PFSK-1 (cell line): ENCODE measurements around the gene DACH1.

Experiments used
- FOXP2 ChIP-seq: optimal IDR thresholded peaks from 2 replicates; pipeline ENCODE3; 2011; ENCODE audit warnings: borderline replicate concordance, control low read depth, inconsistent platforms; ENCODE audit not compliant: insufficient read depth; ENCODE audit errors: extremely low read length, extremely low read depth
- POLR2AphosphoS5 ChIP-seq: IDR thresholded peaks from 2 replicates; pipeline ENCODE4 v1.6.1; 2012; ENCODE audit warnings: low read depth, mild to moderate bottlenecking, control low read depth, low read length, moderate library complexity
- REST ChIP-seq, 2 experiments: IDR thresholded peaks; 2 replicates each; pipeline versions ENCODE4 v1.6.1 to v1.8.0; 2011 to 2012; ENCODE audit warnings: low read depth in 2 of 2, low read length in 2 of 2, control low read depth in 1 of 2, inconsistent platforms in 1 of 2, mild to moderate bottlenecking in 1 of 2, moderate library complexity in 1 of 2; ENCODE audit not compliant: insufficient read depth in 1 of 2
- SIN3A ChIP-seq: IDR thresholded peaks from 2 replicates; pipeline ENCODE4 v1.6.1; 2012; ENCODE audit warnings: mild to moderate bottlenecking, low read length, moderate library complexity, borderline replicate concordance; ENCODE audit not compliant: insufficient read depth
- TAF1 ChIP-seq: IDR thresholded peaks from 2 replicates; pipeline ENCODE4 v1.6.1; 2012; ENCODE audit warnings: low read length, control low read depth, borderline replicate concordance; ENCODE audit not compliant: insufficient read depth

DACH1 gene

GRCh38 chr13:71875823-71876222 lies 8.8 kb upstream of the DACH1 start:
- TF ChIP-seq REST (IDR thresholded peaks at IDR 0.05; ENCODE audit: insufficient read depth in 1 of 2, low read depth in 2 of 2, low read length in 2 of 2) (no peak), SIN3A (no peak), FOXP2 (no peak), TAF1 (no peak), POLR2AphosphoS5 (no peak)

- no peak for TF ChIP-seq POLR2AphosphoS5
- TF ChIP-seq TAF1 = no peak
- TF ChIP-seq FOXP2 = no peak
- TF ChIP-seq REST (IDR thresholded peaks at IDR 0.05; ENCODE audit: insufficient read depth in 1 of 2, low read depth in 2 of 2, low read length in 2 of 2) = no peak
- TF ChIP-seq SIN3A = no peak
These were observed 7.5 kb upstream of the DACH1 start for GRCh38 chr13:71874458-71874857.

- TF ChIP-seq FOXP2 (no peak), SIN3A (no peak), REST (IDR thresholded peaks at IDR 0.05; ENCODE audit: insufficient read depth in 1 of 2, low read depth in 2 of 2, low read length in 2 of 2) (no peak), POLR2AphosphoS5 (no peak), TAF1 (no peak)
These were observed 6.6 kb upstream of the DACH1 start for GRCh38 chr13:71873418-71874247.

- TF ChIP-seq POLR2AphosphoS5 (no peak), REST (IDR thresholded peaks at IDR 0.05; ENCODE audit: insufficient read depth in 1 of 2, low read depth in 2 of 2, low read length in 2 of 2) (no peak), TAF1 (no peak), FOXP2 (no peak), SIN3A (no peak)
These were observed 4.8 kb upstream of the DACH1 start for GRCh38 chr13:71871844-71872243.

GRCh38 chr13:71871176-71871754 lies 4.3 kb upstream of the DACH1 start:
- TF ChIP-seq TAF1 = no peak
- no peak for TF ChIP-seq SIN3A
- no peak for TF ChIP-seq REST (IDR thresholded peaks at IDR 0.05; ENCODE audit: insufficient read depth in 1 of 2, low read depth in 2 of 2, low read length in 2 of 2)
- TF ChIP-seq POLR2AphosphoS5 = no peak
- no peak for TF ChIP-seq FOXP2
